ENCODE results near the gene SDC1.

SDC1 gene

GRCh38 chr2:20215183-20216040, 9.5 kb downstream of the SDC1 start:
- Histone ChIP-seq H3K27ac (ENCODE audit: low read depth in 2 of 2, low read length in 2 of 2) (peak overlapping the region; percentile 18 to 58), H3K9ac (ENCODE audit: low read depth in 1 of 2, low read length in 2 of 2) (no peak overlapping the region), H3K4me1 (ENCODE audit: control insufficient read depth in 2 of 2, insufficient read depth in 2 of 2, low read length in 2 of 2) (peaks cover 30 to 43% of the 10 kb centered on the region in 2 donors)

DNA sequence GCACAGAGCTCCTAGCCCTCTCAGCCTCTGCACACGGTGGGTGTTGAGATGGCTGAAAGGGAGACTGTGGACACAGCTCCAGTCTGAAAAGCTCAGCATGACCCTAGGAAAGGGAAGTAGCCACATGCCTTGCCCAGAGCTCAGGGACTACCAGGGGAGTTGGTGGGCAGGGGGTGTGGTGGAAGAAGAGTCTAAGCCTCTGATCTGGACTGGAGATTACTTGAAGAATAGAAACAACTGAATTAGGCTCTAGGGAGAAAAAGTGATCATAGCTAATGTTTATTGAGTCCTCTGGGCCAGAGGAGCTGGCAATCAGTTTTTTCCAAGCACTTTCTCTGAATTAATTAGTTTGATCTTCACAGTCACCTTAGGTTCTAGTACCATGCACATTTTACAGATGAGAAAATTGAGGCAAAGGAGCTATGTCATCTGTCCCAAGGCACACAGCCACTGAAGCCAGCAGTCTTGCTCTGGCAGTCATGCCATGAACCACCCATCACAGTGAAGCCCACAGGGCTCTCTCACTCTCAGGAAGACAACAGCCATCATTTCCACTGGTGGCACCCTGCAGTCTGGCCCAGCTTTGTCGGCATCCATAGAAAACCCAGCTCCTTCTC, 10.3 kb downstream of the SDC1 start:
- H3K4me1 ChIP-seq (ENCODE audit: control insufficient read depth in 2 of 2, insufficient read depth in 2 of 2, low read length in 2 of 2), result peaks cover 30 to 43% of the 10 kb centered on the region in 2 donors
- H3K27me3 ChIP-seq (ENCODE audit: control insufficient read depth in 2 of 2, insufficient read depth in 2 of 2, low read length in 2 of 2), result no peaks in the 10 kb centered on the region
- peak overlapping the region; percentile 18 to 68 for H3K27ac ChIP-seq (ENCODE audit: low read depth in 2 of 2, low read length in 2 of 2)
- H3K9ac ChIP-seq (ENCODE audit: low read depth in 1 of 2, low read length in 2 of 2), result no peak overlapping the region
- H3K36me3 ChIP-seq (ENCODE audit: control insufficient read depth in 2 of 2, insufficient read depth in 2 of 2, low read length in 2 of 2), result peaks cover 0 to 11% of the 10 kb centered on the region in 2 donors
- no peak overlapping the region for H3K4me3 ChIP-seq (ENCODE audit: low read length in 2 of 2)
- no peaks in the 10 kb centered on the region for H3K9me3 ChIP-seq (ENCODE audit: control insufficient read depth in 2 of 2, low read length in 2 of 2)

More at GRCh38 chr2:20215183-20216040, 9.5 kb downstream of the SDC1 start:
- H3K27me3 ChIP-seq (ENCODE audit: control insufficient read depth in 2 of 2, insufficient read depth in 2 of 2, low read length in 2 of 2), result no peaks in the 10 kb centered on the region
- H3K9me3 ChIP-seq (ENCODE audit: control insufficient read depth in 2 of 2, low read length in 2 of 2), result no peaks in the 10 kb centered on the region
- H3K4me3 ChIP-seq (ENCODE audit: low read length in 2 of 2), result no peak overlapping the region
- H3K36me3 ChIP-seq (ENCODE audit: control insufficient read depth in 2 of 2, insufficient read depth in 2 of 2, low read length in 2 of 2), result peaks cover 1 to 11% of the 10 kb centered on the region in 2 donors

- Histone ChIP-seq H3K9me3 (ENCODE audit: control insufficient read depth in 2 of 2, low read length in 2 of 2) (no peaks in the 10 kb centered on the region), H3K36me3 (ENCODE audit: control insufficient read depth in 2 of 2, insufficient read depth in 2 of 2, low read length in 2 of 2) (peaks cover 0 to 7% of the 10 kb centered on the region in 2 donors), H3K27me3 (ENCODE audit: control insufficient read depth in 2 of 2, insufficient read depth in 2 of 2, low read length in 2 of 2) (no peaks in the 10 kb centered on the region), H3K4me3 (ENCODE audit: low read length in 2 of 2) (no peak overlapping the region), H3K4me1 (ENCODE audit: control insufficient read depth in 2 of 2, insufficient read depth in 2 of 2, low read length in 2 of 2) (peaks cover 33 to 43% of the 10 kb centered on the region in 2 donors), H3K9ac (ENCODE audit: low read depth in 1 of 2, low read length in 2 of 2) (peak overlapping the region in 1 of 2 donors; percentile 27), H3K27ac (ENCODE audit: low read depth in 2 of 2, low read length in 2 of 2) (peak overlapping the region; percentile 7 to 68)
These were observed 11.0 kb downstream of the SDC1 start for GRCh38 chr2:20213651-20214565.

DNA sequence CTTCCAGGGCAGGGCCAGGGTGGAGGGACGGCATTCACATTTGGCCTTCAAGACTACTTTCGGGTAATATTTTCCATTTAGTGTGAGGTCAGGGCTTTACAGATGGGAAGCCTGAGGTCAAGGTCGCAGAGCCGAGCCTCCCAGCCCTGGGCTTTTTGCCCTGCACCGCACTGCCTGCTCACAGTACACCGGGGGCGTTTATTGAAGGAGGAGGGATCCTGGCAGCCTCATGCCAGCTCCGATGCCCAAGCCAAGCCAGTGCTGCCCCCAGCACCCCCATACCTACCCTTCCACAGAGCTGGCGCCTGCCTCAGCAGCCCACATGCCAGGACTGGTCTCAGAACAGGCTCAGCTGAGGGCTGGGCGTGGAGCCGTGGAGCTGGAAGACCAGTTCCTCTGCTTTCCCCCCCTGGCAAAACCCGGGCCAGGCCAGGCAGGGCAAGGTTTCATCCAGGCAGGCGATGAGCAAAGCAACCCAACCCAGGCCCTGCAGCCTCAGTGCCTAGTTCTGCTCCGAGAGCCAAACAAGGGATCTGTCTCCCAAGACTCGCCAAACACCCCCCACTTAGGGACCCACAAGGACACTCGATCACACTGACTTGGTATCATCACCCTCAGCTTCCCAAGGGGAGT, 11.9 kb downstream of the SDC1 start:
- Histone ChIP-seq H3K36me3 (ENCODE audit: control insufficient read depth in 2 of 2, insufficient read depth in 2 of 2, low read length in 2 of 2) (no peaks in the 10 kb centered on the region), H3K9ac (ENCODE audit: low read depth in 1 of 2, low read length in 2 of 2) (peak overlapping the region in 1 of 2 donors; percentile 27), H3K4me1 (ENCODE audit: control insufficient read depth in 2 of 2, insufficient read depth in 2 of 2, low read length in 2 of 2) (peaks cover 40 to 41% of the 10 kb centered on the region in 2 donors), H3K9me3 (ENCODE audit: control insufficient read depth in 2 of 2, low read length in 2 of 2) (no peaks in the 10 kb centered on the region), H3K27ac (ENCODE audit: low read depth in 2 of 2, low read length in 2 of 2) (peak overlapping the region; percentile 18 to 68), H3K4me3 (ENCODE audit: low read length in 2 of 2) (no peak overlapping the region), H3K27me3 (ENCODE audit: control insufficient read depth in 2 of 2, insufficient read depth in 2 of 2, low read length in 2 of 2) (no peaks in the 10 kb centered on the region)

DNA sequence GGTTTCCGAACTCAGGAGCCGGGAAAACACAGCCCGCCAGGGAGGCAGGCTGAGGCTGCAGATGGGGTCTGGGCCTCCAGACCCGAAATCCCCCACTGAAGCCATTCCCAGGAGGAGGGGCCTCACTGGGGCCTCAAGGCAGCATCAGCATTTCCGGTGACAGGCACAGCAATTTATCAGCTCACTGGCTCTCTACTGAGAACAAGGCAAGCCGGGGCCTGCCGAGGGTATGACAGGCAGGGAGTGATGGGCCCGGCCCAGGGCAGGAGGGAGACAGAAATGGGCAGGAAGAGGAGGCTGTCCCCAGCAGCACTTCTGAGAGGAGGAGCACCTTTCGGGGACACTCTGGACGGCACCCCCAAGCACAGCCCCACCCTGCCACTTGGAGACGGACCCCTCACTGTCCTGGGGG, 12.5 kb downstream of the SDC1 start:
- H3K9me3 ChIP-seq (ENCODE audit: control insufficient read depth in 2 of 2, low read length in 2 of 2), result no peaks in the 10 kb centered on the region
- H3K27me3 ChIP-seq (ENCODE audit: control insufficient read depth in 2 of 2, insufficient read depth in 2 of 2, low read length in 2 of 2), result no peaks in the 10 kb centered on the region
- H3K4me1 ChIP-seq (ENCODE audit: control insufficient read depth in 2 of 2, insufficient read depth in 2 of 2, low read length in 2 of 2), result peaks cover 43 to 44% of the 10 kb centered on the region in 2 donors
- H3K9ac ChIP-seq (ENCODE audit: low read depth in 1 of 2, low read length in 2 of 2), result peak overlapping the region in 1 of 2 donors; percentile 27
- H3K36me3 ChIP-seq (ENCODE audit: control insufficient read depth in 2 of 2, insufficient read depth in 2 of 2, low read length in 2 of 2), result no peaks in the 10 kb centered on the region
- H3K27ac ChIP-seq (ENCODE audit: low read depth in 2 of 2, low read length in 2 of 2), result peak overlapping the region; percentile 6 to 68
- H3K4me3 ChIP-seq (ENCODE audit: low read length in 2 of 2), result no peak overlapping the region

DNA sequence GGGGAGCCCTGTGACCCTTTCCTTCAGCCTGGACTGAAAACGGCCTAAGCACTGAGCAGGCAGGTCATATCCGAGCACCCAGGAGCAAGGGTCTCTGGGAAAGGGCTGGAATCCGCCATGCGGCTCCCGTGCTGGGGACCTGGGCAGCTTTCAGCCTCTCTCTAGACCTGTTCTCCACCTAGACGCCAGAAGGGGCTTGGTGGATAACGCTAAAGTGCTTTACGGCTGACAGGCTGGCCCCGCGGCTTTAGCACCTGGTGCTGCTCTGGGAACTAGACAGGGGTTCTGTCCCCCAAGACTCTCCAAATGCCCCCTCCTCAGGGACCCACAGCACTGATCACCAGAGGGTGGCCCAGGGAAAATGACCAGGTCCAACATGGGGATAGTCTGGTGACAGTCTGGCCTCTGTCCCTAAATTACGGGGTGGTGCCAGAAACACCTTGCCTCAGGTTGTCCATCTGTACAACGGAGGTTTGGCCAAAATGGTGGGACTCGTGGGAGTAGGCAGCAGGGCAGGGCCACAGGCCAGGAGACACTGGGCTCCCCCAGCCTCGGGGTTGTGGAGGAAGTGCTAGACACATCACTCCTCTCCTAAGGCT, 13.0 kb downstream of the SDC1 start:
- Histone ChIP-seq H3K27me3 (ENCODE audit: control insufficient read depth in 2 of 2, insufficient read depth in 2 of 2, low read length in 2 of 2) (no peaks in the 10 kb centered on the region), H3K9me3 (ENCODE audit: control insufficient read depth in 2 of 2, low read length in 2 of 2) (no peaks in the 10 kb centered on the region), H3K4me3 (ENCODE audit: low read length in 2 of 2) (no peak overlapping the region), H3K4me1 (ENCODE audit: control insufficient read depth in 2 of 2, insufficient read depth in 2 of 2, low read length in 2 of 2) (peaks cover 43 to 46% of the 10 kb centered on the region in 2 donors), H3K27ac (ENCODE audit: low read depth in 2 of 2, low read length in 2 of 2) (peak overlapping the region; percentile 6 to 68), H3K36me3 (ENCODE audit: control insufficient read depth in 2 of 2, insufficient read depth in 2 of 2, low read length in 2 of 2) (no peaks in the 10 kb centered on the region), H3K9ac (ENCODE audit: low read depth in 1 of 2, low read length in 2 of 2) (no peak overlapping the region)

DNA sequence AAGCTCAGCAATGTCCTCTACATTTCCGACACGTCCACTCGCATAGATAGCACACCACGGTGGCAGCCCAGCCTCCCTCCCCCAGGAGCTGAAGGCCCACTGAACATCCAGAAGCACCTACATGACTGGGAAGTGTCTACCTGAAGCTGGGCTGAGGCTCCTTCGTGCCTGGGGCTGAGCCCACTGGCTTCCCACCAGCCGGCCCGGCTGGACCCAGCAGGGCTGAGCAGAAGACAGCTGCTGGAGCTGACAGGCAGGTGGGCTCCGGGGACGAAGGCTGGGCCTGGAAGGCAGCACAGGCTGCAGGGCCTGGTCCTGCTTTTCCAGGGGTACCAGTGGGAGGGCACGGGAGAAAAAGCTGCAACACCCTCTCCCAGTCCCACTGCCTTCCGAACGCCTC, 13.5 kb downstream of the SDC1 start:
- Histone ChIP-seq H3K4me1 (ENCODE audit: control insufficient read depth in 2 of 2, insufficient read depth in 2 of 2, low read length in 2 of 2) (peaks cover 43 to 51% of the 10 kb centered on the region in 2 donors), H3K36me3 (ENCODE audit: control insufficient read depth in 2 of 2, insufficient read depth in 2 of 2, low read length in 2 of 2) (no peaks in the 10 kb centered on the region), H3K9ac (ENCODE audit: low read depth in 1 of 2, low read length in 2 of 2) (no peak overlapping the region), H3K27me3 (ENCODE audit: control insufficient read depth in 2 of 2, insufficient read depth in 2 of 2, low read length in 2 of 2) (no peaks in the 10 kb centered on the region), H3K27ac (ENCODE audit: low read depth in 2 of 2, low read length in 2 of 2) (peak overlapping the region in 1 of 2 donors; percentile 68), H3K9me3 (ENCODE audit: control insufficient read depth in 2 of 2, low read length in 2 of 2) (no peaks in the 10 kb centered on the region), H3K4me3 (ENCODE audit: low read length in 2 of 2) (no peak overlapping the region)

DNA sequence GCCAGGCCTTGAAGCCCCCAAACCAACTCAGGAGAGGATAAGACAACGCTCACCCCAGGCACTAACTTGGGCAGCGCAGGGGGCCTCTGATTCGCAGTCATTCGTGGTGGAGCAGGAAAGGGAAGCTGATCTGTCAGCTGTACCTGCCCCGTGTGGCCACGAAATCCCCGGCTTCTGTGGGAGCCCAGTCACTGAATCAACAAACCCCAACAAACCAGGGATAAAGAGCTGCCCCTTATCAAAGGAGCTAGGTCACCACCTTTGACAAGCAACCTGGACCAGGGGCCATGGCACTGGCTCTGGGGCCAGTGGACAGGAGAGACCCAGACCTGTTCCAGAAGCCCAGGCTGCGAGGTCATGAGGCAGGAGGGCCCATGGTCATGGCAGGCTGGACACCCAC, 14.5 kb downstream of the SDC1 start:
- Histone ChIP-seq H3K36me3 (ENCODE audit: control insufficient read depth in 2 of 2, insufficient read depth in 2 of 2, low read length in 2 of 2) (no peaks in the 10 kb centered on the region), H3K27ac (ENCODE audit: low read depth in 2 of 2, low read length in 2 of 2) (no peak overlapping the region), H3K9ac (ENCODE audit: low read depth in 1 of 2, low read length in 2 of 2) (no peak overlapping the region), H3K4me3 (ENCODE audit: low read length in 2 of 2) (no peak overlapping the region), H3K27me3 (ENCODE audit: control insufficient read depth in 2 of 2, insufficient read depth in 2 of 2, low read length in 2 of 2) (no peaks in the 10 kb centered on the region), H3K4me1 (ENCODE audit: control insufficient read depth in 2 of 2, insufficient read depth in 2 of 2, low read length in 2 of 2) (peaks cover 33 to 51% of the 10 kb centered on the region in 2 donors), H3K9me3 (ENCODE audit: control insufficient read depth in 2 of 2, low read length in 2 of 2) (no peaks in the 10 kb centered on the region)

DNA sequence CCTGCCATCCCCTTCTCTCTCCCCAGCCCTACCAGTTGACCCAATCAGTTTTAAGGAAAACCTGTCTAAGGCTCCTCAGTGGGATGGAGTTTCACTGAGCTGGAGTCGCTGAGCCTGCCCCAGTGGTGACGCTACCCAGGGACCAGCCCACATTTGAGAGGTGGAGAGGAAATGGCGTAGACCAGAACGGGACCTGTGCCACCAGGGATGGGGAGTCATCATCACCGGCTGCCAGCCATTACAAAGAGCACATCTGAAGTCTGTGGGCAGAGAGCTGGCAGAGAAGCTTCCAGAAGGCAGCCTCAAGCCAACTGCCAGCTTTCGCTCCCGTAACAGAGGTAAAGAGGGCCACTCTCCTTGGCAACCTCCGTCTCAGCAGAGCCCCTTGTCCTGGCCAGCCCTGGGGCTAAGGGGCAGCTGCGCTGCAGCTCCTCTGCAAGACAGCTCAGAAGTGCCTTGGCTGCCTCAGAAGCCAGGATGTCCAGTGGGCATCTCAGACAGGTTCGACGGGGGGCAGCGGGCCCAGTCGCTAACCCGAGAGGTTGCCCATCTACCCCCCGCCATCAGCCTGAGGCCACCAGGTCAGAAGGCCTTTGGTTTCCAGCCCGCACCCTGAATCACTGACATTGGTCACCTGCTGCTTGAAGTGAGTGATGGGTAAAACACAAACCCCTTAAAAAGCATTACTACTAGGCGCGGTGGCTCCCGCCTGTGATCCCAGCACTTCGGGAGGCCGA, 15.4 kb downstream of the SDC1 start:
- H3K27ac ChIP-seq (ENCODE audit: low read depth in 2 of 2, low read length in 2 of 2), result peak overlapping the region; percentile 20 to 69
- no peaks in the 10 kb centered on the region for H3K27me3 ChIP-seq (ENCODE audit: control insufficient read depth in 2 of 2, insufficient read depth in 2 of 2, low read length in 2 of 2)
- no peaks in the 10 kb centered on the region for H3K9me3 ChIP-seq (ENCODE audit: control insufficient read depth in 2 of 2, low read length in 2 of 2)
- H3K4me1 ChIP-seq (ENCODE audit: control insufficient read depth in 2 of 2, insufficient read depth in 2 of 2, low read length in 2 of 2), result peaks cover 26 to 44% of the 10 kb centered on the region in 2 donors
- peak overlapping the region in 1 of 2 donors; percentile 31 for H3K9ac ChIP-seq (ENCODE audit: low read depth in 1 of 2, low read length in 2 of 2)
- no peak overlapping the region for H3K4me3 ChIP-seq (ENCODE audit: low read length in 2 of 2)
- H3K36me3 ChIP-seq (ENCODE audit: control insufficient read depth in 2 of 2, insufficient read depth in 2 of 2, low read length in 2 of 2), result peaks cover 0 to 5% of the 10 kb centered on the region in 2 donors
